ENCODE data around the gene LAMA5. TPM values are rescaled to one million over a fixed set of nuclear protein-coding genes. Genes with fewer than 3 reads are reported as not detected.

Gene LAMA5
- total RNA-seq, 4 donors from 2014 or later, result 93.9 to 179 (median 117) TPM

GRCh38 chr20:62348604-62349003, 18.5 kb downstream of the LAMA5 start:
- TF ChIP-seq CTCF (IDR thresholded peaks at IDR 0.05), result no peak
- no peak for TF ChIP-seq POLR2A (IDR thresholded peaks at IDR 0.05)
- WGBS, 2 donors, result 91 to 95% methylated on average over 1 of the region's 1 CpG
- H3K4me3 ChIP-seq (replicated peaks in 1 of 3), result no peak overlapping the region
- no peaks in the 10 kb centered on the region for H3K9me3 ChIP-seq
- H3K4me1 ChIP-seq, result peaks cover 28 to 38% of the 10 kb centered on the region in 2 donors
- intact Hi-C loops (cut with DNase I), result no loop called here
- no peak overlapping the region for H3K27ac ChIP-seq
- H3K36me3 ChIP-seq, result peaks cover 9 to 14% of the 10 kb centered on the region in 2 donors
- DNase-seq, result no peak
- H3K27me3 ChIP-seq, result no peaks in the 10 kb centered on the region

- no peak for TF ChIP-seq CTCF (IDR thresholded peaks at IDR 0.05)
- TF ChIP-seq POLR2A (IDR thresholded peaks at IDR 0.05), result no peak
- peaks cover 9 to 14% of the 10 kb centered on the region in 2 donors for H3K36me3 ChIP-seq
- H3K27ac ChIP-seq, result no peak overlapping the region
These were observed 19.7 kb downstream of the LAMA5 start for GRCh38 chr20:62347445-62347844.

GRCh38 chr20:62347151-62347404, 20.0 kb downstream of the LAMA5 start:
- H3K36me3 ChIP-seq, result peaks cover 9 to 14% of the 10 kb centered on the region in 2 donors

More at GRCh38 chr20:62347445-62347844, 19.7 kb downstream of the LAMA5 start:
- Histone ChIP-seq H3K4me1 (peaks cover 19 to 28% of the 10 kb centered on the region in 2 donors), H3K9me3 (no peaks in the 10 kb centered on the region), H3K27me3 (no peaks in the 10 kb centered on the region), H3K4me3 (replicated peaks in 1 of 3) (no peak overlapping the region)
- intact Hi-C loops (cut with DNase I), result no loop called here
- WGBS, 2 donors, result 75 to 76% methylated on average over 5 to 7 of the region's 9 CpGs
- DNase-seq, result no peak

DNA sequence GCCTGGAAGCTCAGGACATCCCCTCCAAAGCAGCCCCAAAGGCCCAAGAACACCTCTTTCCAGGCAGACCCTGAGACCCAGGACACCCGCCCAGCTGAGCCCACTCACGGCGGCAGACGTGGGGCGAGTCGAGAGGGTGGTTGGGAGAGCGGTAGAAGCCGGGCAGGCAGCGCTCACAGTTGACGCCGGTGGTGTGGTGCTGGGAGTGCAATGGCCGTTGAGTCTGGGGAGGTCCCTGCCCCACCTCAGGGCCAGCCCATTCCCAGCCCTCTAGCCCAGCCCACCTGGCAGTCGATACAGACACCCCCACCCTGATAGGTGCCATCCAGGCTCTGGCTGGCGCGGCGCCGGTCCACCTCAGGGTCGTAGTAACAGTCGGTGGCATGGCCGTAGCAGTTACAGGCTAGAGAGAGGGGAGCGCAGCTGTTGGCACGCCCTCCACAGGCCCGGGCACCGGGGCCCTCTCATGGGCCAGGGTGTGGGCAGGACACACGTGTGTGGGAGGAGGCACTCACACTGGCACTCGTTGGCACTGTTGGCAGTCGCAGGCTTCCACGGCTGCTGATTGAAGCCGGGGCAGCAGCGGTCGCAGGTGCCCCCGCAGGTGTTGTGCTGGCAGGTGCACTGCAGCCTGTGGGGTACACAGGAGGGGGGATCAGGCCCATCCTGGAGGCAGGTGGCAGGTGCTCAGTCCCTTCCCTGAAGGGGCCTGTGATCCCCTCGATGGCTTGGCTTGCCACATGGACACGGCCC, 20.5 kb downstream of the LAMA5 start:
- Histone ChIP-seq H3K9me3 (no peaks in the 10 kb centered on the region), H3K36me3 (peaks cover 9% of the 10 kb centered on the region in 2 donors), H3K4me3 (replicated peaks in 1 of 3) (no peak overlapping the region), H3K4me1 (peaks cover 11 to 19% of the 10 kb centered on the region in 2 donors), H3K27me3 (no peaks in the 10 kb centered on the region), H3K27ac (no peak overlapping the region)
- WGBS, 2 donors, result 94% methylated on average over 9 to 32 of the region's 34 CpGs
- DNase-seq, result no peak
- TF ChIP-seq CTCF (IDR thresholded peaks at IDR 0.05) (no peak), POLR2A (IDR thresholded peaks at IDR 0.05) (no peak)
- intact Hi-C loops (cut with DNase I), result no loop called here

More at GRCh38 chr20:62347151-62347404, 20.0 kb downstream of the LAMA5 start:
- intact Hi-C loops (cut with DNase I), result no loop called here
- TF ChIP-seq CTCF (IDR thresholded peaks at IDR 0.05) (no peak), POLR2A (IDR thresholded peaks at IDR 0.05) (no peak)
- Histone ChIP-seq H3K27ac (no peak overlapping the region), H3K27me3 (no peaks in the 10 kb centered on the region), H3K4me3 (replicated peaks in 1 of 3) (no peak overlapping the region), H3K9me3 (no peaks in the 10 kb centered on the region), H3K4me1 (peaks cover 16 to 24% of the 10 kb centered on the region in 2 donors)
- DNase-seq, result no peak
- 90 to 97% methylated on average over 6 to 8 of the region's 10 CpGs for WGBS, 2 donors

DNA sequence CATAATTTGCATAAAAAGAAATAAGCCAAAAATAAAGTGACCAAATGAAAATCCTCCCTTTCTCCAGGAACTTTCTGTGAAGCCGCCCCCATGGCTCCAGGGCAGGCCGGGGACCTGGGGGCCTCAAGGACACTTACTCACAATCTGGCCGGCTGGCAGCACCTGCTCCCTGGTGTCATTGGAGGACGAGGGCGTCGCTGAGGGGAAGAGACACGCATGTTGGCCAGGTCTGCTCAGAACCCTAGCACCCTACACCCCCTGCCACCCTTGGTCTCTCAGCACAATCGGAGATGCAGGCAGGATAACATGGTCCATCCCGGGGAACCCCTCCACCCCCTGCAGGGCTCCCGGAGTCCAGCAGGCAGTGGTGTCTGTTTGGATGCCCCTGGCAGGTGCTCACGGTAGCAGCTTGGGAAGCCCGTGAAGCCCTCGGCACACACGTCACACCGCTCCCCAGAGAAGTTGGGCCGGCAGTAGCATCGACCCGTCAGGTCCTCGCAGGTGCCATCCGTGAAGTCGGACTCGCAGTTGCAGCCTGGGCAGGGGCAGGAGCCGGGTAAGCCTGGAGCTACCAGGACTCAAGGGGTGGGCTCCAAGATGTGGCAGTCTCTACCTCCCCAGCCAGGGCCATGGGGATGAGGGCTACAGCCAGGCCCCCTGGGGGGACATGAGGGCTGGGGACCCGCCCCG, 21.3 kb downstream of the LAMA5 start:
- Histone ChIP-seq H3K27me3 (no peaks in the 10 kb centered on the region), H3K4me1 (peaks cover 9 to 12% of the 10 kb centered on the region in 2 donors), H3K36me3 (peaks cover 4 to 9% of the 10 kb centered on the region in 2 donors), H3K9me3 (no peaks in the 10 kb centered on the region), H3K27ac (peak overlapping the region in 1 of 3 donors; percentile 60), H3K4me3 (replicated peaks in 1 of 3) (no peak overlapping the region)
- WGBS, 2 donors, result 79 to 87% methylated on average over 10 to 16 of the region's 25 CpGs
- intact Hi-C loops (cut with DNase I), result no loop called here
- DNase-seq, result no peak
- TF ChIP-seq POLR2A (IDR thresholded peaks at IDR 0.05) (no peak), CTCF (IDR thresholded peaks at IDR 0.05) (no peak)

Measured in thyroid gland (tissue), 4 donors.